Fibroblast of lung (primary cell): Measurements from ENCODE around the gene NKRF. TPM values are rescaled to one million over a fixed set of nuclear protein-coding genes. Genes with fewer than 3 reads are reported as not detected.

Experiments
- DNase-seq, 2 donors: peaks; one replicate each; pipeline versions ENCODE4 v3.0.0 to v3.0.0-alpha.2; 2010; ENCODE audit warnings: low read depth in 2 of 2
- H2AFZ ChIP-seq: 2 replicates; pipeline ENCODE4 v1.5.1; 2012; ENCODE audit warnings: low read length, control low read depth, inconsistent platforms
- H3K27ac ChIP-seq: 2 replicates; pipeline ENCODE4 v1.5.1; 2011; ENCODE audit warnings: low read length, control low read depth; ENCODE audit not compliant: insufficient read depth
- H3K27me3 ChIP-seq: 2 replicates; pipeline ENCODE4 v1.5.1; 2011; ENCODE audit warnings: mild to moderate bottlenecking, low read length; ENCODE audit not compliant: control insufficient read depth, insufficient read depth
- H3K36me3 ChIP-seq: 2 replicates; pipeline ENCODE4 v1.5.1; 2011; ENCODE audit warnings: low read length; ENCODE audit not compliant: control insufficient read depth, insufficient read depth
- H3K4me1 ChIP-seq: 2 replicates; pipeline ENCODE4 v1.5.1; 2011; ENCODE audit warnings: low read length; ENCODE audit not compliant: control insufficient read depth, insufficient read depth; ENCODE audit errors: extremely low read depth
- H3K4me2 ChIP-seq: 2 replicates; pipeline ENCODE4 v1.5.1; 2011; ENCODE audit warnings: low read length, control low read depth; ENCODE audit not compliant: insufficient read depth; ENCODE audit errors: extremely low read depth
- H3K4me3 ChIP-seq, 4 experiments: fragments of 200-600 bp in 1 of 4; sonication (generic) in 1 of 4; replicated peaks in 1 of 4; 2 replicates each; pipeline ENCODE4 v1.5.1; 2011 to 2016; ENCODE audit warnings: low read length in 4 of 4, low read depth in 3 of 4, mild to moderate bottlenecking in 3 of 4, control low read depth in 2 of 4, inconsistent platforms in 1 of 4, mixed read lengths in 1 of 4; ENCODE audit not compliant: insufficient read depth in 1 of 4; ENCODE audit errors: control extremely low read depth in 1 of 4
- H3K79me2 ChIP-seq: 2 replicates; pipeline ENCODE4 v1.5.1; 2012; ENCODE audit warnings: mild to moderate bottlenecking, low read length, inconsistent platforms; ENCODE audit not compliant: control insufficient read depth, insufficient read depth
- H3K9ac ChIP-seq: 2 replicates; pipeline ENCODE4 v1.5.1; 2011; ENCODE audit warnings: mild to moderate bottlenecking, low read length, control low read depth; ENCODE audit not compliant: insufficient read depth
- H3K9me3 ChIP-seq: 2 replicates; pipeline ENCODE4 v1.5.1; 2012; ENCODE audit warnings: low read depth, low read length; ENCODE audit not compliant: control insufficient read depth, insufficient read depth
- H4K20me1 ChIP-seq: 2 replicates; pipeline ENCODE4 v1.5.1; 2011; ENCODE audit warnings: low read length; ENCODE audit not compliant: control insufficient read depth, insufficient read depth; ENCODE audit errors: extremely low read depth
- EZH2 ChIP-seq: IDR thresholded peaks from 2 replicates; pipeline ENCODE4 v1.5.1; 2012; ENCODE audit warnings: low read length, control low read depth, mild to moderate bottlenecking; ENCODE audit errors: missing control alignments
- polyA plus RNA-seq, 2 donors: library from polyadenylated mRNA; depleted of rRNA in 1 of 2; stranded (reverse) in 1 of 2; unstranded in 1 of 2; fragments of >200 nt; gene quantifications; 2 replicates each; pipeline ENCODE4 v1.2.1, GENCODE V29; 2011 to 2012; ENCODE audit warnings: missing spikeins in 1 of 2
- total RNA-seq: library from RNA; depleted of rRNA; stranded (reverse); fragments of >200 nt; gene quantifications from 2 replicates; pipeline ENCODE4 v1.2.1, GENCODE V29; 2014
- TF ChIP-seq, protein P1 (sequence below), 2 donors: IDR thresholded peaks in 1 of 2; conservative IDR thresholded peaks in 1 of 2; 1 replicate in 1 of 2; 2 replicates in 1 of 2; pipeline ENCODE4 v1.5.1; 2011 to 2012; ENCODE audit warnings: low read length in 2 of 2, control low read depth in 1 of 2, inconsistent platforms in 1 of 2, low read depth in 1 of 2, mild to moderate bottlenecking in 1 of 2

Gene NKRF
- total and polyA plus RNA-seq, 2 donors (not counting 1 experiment from before 2014, with no cell fraction given), result 4.1 to 7.1 TPM

DNA sequence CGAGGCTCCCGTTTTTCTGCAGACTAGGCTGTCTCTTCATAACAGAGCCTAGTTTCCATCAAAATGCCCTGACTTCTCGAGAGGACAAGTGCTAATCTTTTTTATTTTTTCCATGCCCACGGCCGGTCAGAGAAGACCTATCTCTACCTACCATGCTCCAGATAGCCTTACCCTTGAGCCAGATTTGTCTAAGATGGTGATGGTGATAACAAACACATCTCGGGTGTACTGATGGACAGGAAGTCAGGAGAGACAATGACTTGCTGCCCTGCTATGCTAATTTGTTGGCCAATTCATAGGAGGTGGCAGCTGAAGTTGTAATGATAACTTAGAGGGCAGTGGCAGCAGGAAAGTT lies 42.2 kb upstream of the NKRF start:
- DNase-seq, result no peak
- no peak overlapping the region for H3K4me3 ChIP-seq
- no peaks in the 10 kb centered on the region for H3K9me3 ChIP-seq
- TF ChIP-seq, protein P1, sequence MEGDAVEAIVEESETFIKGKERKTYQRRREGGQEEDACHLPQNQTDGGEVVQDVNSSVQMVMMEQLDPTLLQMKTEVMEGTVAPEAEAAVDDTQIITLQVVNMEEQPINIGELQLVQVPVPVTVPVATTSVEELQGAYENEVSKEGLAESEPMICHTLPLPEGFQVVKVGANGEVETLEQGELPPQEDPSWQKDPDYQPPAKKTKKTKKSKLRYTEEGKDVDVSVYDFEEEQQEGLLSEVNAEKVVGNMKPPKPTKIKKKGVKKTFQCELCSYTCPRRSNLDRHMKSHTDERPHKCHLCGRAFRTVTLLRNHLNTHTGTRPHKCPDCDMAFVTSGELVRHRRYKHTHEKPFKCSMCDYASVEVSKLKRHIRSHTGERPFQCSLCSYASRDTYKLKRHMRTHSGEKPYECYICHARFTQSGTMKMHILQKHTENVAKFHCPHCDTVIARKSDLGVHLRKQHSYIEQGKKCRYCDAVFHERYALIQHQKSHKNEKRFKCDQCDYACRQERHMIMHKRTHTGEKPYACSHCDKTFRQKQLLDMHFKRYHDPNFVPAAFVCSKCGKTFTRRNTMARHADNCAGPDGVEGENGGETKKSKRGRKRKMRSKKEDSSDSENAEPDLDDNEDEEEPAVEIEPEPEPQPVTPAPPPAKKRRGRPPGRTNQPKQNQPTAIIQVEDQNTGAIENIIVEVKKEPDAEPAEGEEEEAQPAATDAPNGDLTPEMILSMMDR (conservative IDR thresholded peaks at IDR 0.05 in 1 of 2, IDR thresholded peaks at IDR 0.05 in 1 of 2; ENCODE audit: low read depth in 1 of 2, low read length in 2 of 2), result no peak
- TF ChIP-seq EZH2, result no peak
- H2AFZ ChIP-seq, result no peak overlapping the region
- H3K9ac ChIP-seq, result no peak overlapping the region
- no peaks in the 10 kb centered on the region for H4K20me1 ChIP-seq
- no peak overlapping the region for H3K27ac ChIP-seq
- H3K4me2 ChIP-seq, result no peak overlapping the region
- no peaks in the 10 kb centered on the region for H3K36me3 ChIP-seq
- no peaks in the 10 kb centered on the region for H3K4me1 ChIP-seq
- H3K27me3 ChIP-seq, result no peaks in the 10 kb centered on the region
- H3K79me2 ChIP-seq, result no peaks in the 10 kb centered on the region

DNA sequence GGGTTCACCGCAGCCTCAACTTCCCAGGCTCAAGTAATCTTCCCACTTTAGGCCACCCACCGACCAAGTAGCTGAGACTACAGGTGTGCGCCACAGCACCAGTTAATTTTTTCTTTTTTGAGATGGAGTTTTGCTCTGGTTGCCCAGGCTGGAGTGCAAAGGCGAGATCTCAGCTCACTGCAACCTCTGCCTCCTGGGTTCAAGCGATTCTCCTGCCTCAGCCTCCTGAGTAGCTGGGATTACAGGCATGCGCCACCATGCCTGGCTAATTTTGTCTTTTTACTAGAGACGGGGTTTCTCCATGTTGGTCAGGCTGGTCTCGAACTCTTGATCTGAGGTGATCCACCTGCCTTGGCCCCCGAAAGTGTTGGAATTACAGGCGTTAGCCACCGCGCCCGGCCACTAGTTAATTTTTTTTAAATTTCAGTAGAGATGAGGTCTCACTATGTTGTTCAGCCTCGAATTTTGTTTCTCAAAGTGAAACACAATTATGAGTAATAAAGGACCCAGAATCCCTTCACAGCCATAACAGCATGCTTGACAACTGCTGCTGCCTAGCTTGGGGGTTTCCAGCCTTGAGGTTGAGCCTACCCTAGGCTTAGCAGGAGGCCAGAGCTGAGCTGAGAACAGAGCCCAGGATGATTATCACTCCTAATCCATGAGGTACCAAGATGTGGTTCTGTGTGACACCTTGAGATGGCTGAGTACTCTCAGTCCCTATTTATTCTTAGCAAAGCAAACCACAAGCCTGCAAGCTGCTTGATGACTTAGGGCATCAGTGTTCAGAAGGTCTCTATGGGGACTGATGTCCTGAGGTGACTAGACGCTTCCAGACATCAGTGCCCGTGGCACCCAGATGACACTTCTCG lies 41.6 kb upstream of the NKRF start:
- H3K4me2 ChIP-seq, result no peak overlapping the region
- no peak overlapping the region for H3K9ac ChIP-seq
- H2AFZ ChIP-seq, result no peak overlapping the region
- H3K79me2 ChIP-seq, result no peaks in the 10 kb centered on the region
- H3K4me1 ChIP-seq, result no peaks in the 10 kb centered on the region
- no peak for TF ChIP-seq EZH2
- TF ChIP-seq, protein P1 (conservative IDR thresholded peaks at IDR 0.05 in 1 of 2, IDR thresholded peaks at IDR 0.05 in 1 of 2; ENCODE audit: low read depth in 1 of 2, low read length in 2 of 2), result no peak
- no peak overlapping the region for H3K27ac ChIP-seq
- H3K9me3 ChIP-seq, result no peaks in the 10 kb centered on the region
- no peak for DNase-seq
- no peaks in the 10 kb centered on the region for H3K36me3 ChIP-seq
- H3K27me3 ChIP-seq, result no peaks in the 10 kb centered on the region
- no peaks in the 10 kb centered on the region for H4K20me1 ChIP-seq
- H3K4me3 ChIP-seq, result no peak overlapping the region

DNA sequence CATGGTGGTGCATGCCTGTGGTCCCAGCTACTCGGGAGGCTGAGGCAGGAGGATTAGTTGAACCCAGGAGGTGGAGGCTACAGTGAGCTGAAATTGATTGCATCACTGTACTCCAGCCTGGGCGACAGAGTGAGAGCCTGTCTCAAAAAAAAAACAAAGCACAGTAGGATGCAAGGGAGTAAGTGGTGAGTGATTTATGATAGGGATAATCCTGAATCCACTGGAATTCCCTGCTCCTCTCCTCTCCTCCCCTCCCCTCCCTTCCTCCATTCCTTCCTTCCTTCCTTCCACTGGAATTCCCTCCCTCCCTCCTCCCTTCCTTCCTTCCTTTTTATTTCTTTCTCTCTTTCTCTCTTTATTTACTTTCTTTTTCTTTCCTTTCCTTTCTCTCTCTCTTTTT lies 40.9 kb upstream of the NKRF start:
- Histone ChIP-seq H3K9ac (no peak overlapping the region), H3K27ac (no peak overlapping the region), H3K4me1 (no peaks in the 10 kb centered on the region), H2AFZ (no peak overlapping the region), H3K9me3 (no peaks in the 10 kb centered on the region), H3K36me3 (no peaks in the 10 kb centered on the region), H3K4me3 (no peak overlapping the region), H3K4me2 (no peak overlapping the region), H4K20me1 (no peaks in the 10 kb centered on the region), H3K27me3 (no peaks in the 10 kb centered on the region), H3K79me2 (no peaks in the 10 kb centered on the region)
- TF ChIP-seq EZH2, result no peak
- TF ChIP-seq, protein P1 (conservative IDR thresholded peaks at IDR 0.05 in 1 of 2, IDR thresholded peaks at IDR 0.05 in 1 of 2; ENCODE audit: low read depth in 1 of 2, low read length in 2 of 2), result no peak
- DNase-seq, result no peak
